ENCODE data around the gene SRSF2.

DNA sequence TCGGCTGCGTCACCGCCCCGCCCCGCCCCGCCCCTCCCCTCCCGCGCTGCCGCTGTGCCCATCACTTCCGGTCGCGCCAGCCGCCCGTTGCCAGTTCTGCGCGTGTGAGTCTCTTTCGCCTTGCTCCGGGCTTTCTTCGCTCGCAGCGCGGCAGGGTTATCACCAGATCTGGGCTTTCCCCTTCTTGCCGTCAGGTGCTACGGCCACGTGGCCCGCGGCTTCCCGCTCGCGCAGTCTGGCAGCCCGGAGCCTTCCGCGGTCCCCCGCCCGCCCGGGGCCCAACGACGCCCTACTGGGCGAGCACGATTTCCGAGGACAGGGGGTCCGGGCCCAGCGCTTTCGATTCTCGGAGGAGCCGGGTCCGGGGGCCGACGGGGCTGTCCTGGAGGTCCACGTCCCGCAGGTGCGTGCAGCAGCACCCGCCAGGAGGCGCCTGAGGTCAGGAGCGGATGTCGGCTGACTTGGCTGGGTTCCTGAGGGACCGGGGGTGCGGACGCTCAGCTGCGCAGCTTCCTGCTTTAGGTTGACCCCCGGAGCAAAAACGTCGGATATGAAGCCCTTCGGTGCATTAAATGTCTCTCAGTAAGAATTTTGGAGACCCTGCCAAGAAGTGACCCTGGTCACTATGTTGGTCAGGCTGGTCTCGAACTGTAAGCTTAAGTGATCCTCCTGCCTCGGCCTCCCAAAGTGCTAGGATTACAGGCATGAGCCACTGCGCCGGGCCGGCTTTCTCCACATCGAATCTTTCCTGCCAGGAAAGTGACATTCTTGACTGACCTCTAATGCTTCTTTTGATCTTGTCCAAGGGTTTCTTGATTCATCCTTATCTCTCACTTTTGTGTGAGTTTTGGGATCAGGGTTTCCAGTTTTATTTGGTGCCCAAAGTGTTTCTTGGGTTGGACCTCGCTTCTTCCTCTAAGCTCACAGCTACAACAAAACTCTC, 10.1 kb downstream of the SRSF2 start, which contains the start of gene METTL23:
- TF ChIP-seq CTCF (IDR thresholded peaks at IDR 0.05) = peak; percentile 55 to 92 (median 68)
- no peak for TF ChIP-seq POLR2A (IDR thresholded peaks at IDR 0.05)
